ENCODE data around the gene SHC3. TPM values are rescaled to one million over a fixed set of nuclear protein-coding genes. Genes with fewer than 3 reads are reported as not detected.

The SHC3 gene
- total RNA-seq, 1 experiment from 2014 or later = 0.03 TPM

GRCh38 chr9:88993871-88994460 is 184.7 kb downstream of the SHC3 start:
- no peak for DNase-seq (ENCODE audit: low read depth, low spot score)
- in situ Hi-C loops (cut with HindIII; ENCODE audit: low pct_unique_long_range_greater_than_20kb, low sequenced_read_pairs) = no loop called here

- in situ Hi-C loops (cut with HindIII; ENCODE audit: low pct_unique_long_range_greater_than_20kb, low sequenced_read_pairs) = no loop called here
Measured at GRCh38 chr9:88993327-88993726, 185.3 kb downstream of the SHC3 start.

GRCh38 chr9:88992556-88992955 is 186.1 kb downstream of the SHC3 start:
- DNase-seq (ENCODE audit: low read depth, low spot score) = no peak
- in situ Hi-C loops (cut with HindIII; ENCODE audit: low pct_unique_long_range_greater_than_20kb, low sequenced_read_pairs) = no loop called here

More at GRCh38 chr9:88993327-88993726, 185.3 kb downstream of the SHC3 start:
- no peak for DNase-seq (ENCODE audit: low read depth, low spot score)

- peak; percentile 9 for DNase-seq (ENCODE audit: low read depth, low spot score)
- in situ Hi-C loops (cut with HindIII; ENCODE audit: low pct_unique_long_range_greater_than_20kb, low sequenced_read_pairs) = no loop called here
Measured at GRCh38 chr9:88991066-88992034, 187.3 kb downstream of the SHC3 start, which contains the start of gene S1PR3. Gene S1PR3, plus strand, starts transcription at chr9:88991468. Its CDS starts 9,733 bp downstream, at chr9:89001201.

GRCh38 chr9:88990729-88991065 is 187.9 kb downstream of the SHC3 start:
- DNase-seq (ENCODE audit: low read depth, low spot score) = no peak
- in situ Hi-C loops (cut with HindIII; ENCODE audit: low pct_unique_long_range_greater_than_20kb, low sequenced_read_pairs) = no loop called here

- no peak for DNase-seq (ENCODE audit: low read depth, low spot score)
- in situ Hi-C loops (cut with HindIII; ENCODE audit: low pct_unique_long_range_greater_than_20kb, low sequenced_read_pairs) = no loop called here
Measured at GRCh38 chr9:88990041-88990728, 188.4 kb downstream of the SHC3 start.

GRCh38 chr9:88988796-88989641 is 189.6 kb downstream of the SHC3 start:
- DNase-seq (ENCODE audit: low read depth, low spot score) = no peak
- in situ Hi-C loops (cut with HindIII; ENCODE audit: low pct_unique_long_range_greater_than_20kb, low sequenced_read_pairs) = no loop called here

GRCh38 chr9:88987661-88988060 is 191.0 kb downstream of the SHC3 start:
- in situ Hi-C loops (cut with HindIII; ENCODE audit: low pct_unique_long_range_greater_than_20kb, low sequenced_read_pairs) = no loop called here
- DNase-seq (ENCODE audit: low read depth, low spot score) = no peak

- in situ Hi-C loops (cut with HindIII; ENCODE audit: low pct_unique_long_range_greater_than_20kb, low sequenced_read_pairs) = no loop called here
Measured at GRCh38 chr9:88986776-88987175, 191.8 kb downstream of the SHC3 start.

GRCh38 chr9:88985616-88986015 is 193.0 kb downstream of the SHC3 start:
- in situ Hi-C loops (cut with HindIII; ENCODE audit: low pct_unique_long_range_greater_than_20kb, low sequenced_read_pairs) = no loop called here
- no peak for DNase-seq (ENCODE audit: low read depth, low spot score)

More at GRCh38 chr9:88986776-88987175, 191.8 kb downstream of the SHC3 start:
- DNase-seq (ENCODE audit: low read depth, low spot score) = no peak

- in situ Hi-C loops (cut with HindIII; ENCODE audit: low pct_unique_long_range_greater_than_20kb, low sequenced_read_pairs) = no loop called here
- DNase-seq (ENCODE audit: low read depth, low spot score) = no peak
Measured at GRCh38 chr9:88984543-88984883, 194.1 kb downstream of the SHC3 start.

GRCh38 chr9:88983865-88984542 is 194.6 kb downstream of the SHC3 start:
- in situ Hi-C loops (cut with HindIII; ENCODE audit: low pct_unique_long_range_greater_than_20kb, low sequenced_read_pairs) = no loop called here
- no peak for DNase-seq (ENCODE audit: low read depth, low spot score)

- DNase-seq (ENCODE audit: low read depth, low spot score) = no peak
- in situ Hi-C loops (cut with HindIII; ENCODE audit: low pct_unique_long_range_greater_than_20kb, low sequenced_read_pairs) = no loop called here
Measured at GRCh38 chr9:88980740-88981203, 197.8 kb downstream of the SHC3 start.

GRCh38 chr9:88979791-88980190 is 198.8 kb downstream of the SHC3 start:
- no peak for DNase-seq (ENCODE audit: low read depth, low spot score)
- in situ Hi-C loops (cut with HindIII; ENCODE audit: low pct_unique_long_range_greater_than_20kb, low sequenced_read_pairs) = no loop called here

- in situ Hi-C loops (cut with HindIII; ENCODE audit: low pct_unique_long_range_greater_than_20kb, low sequenced_read_pairs) = no loop called here
- no peak for DNase-seq (ENCODE audit: low read depth, low spot score)
Measured at GRCh38 chr9:88979021-88979420, 199.6 kb downstream of the SHC3 start.

GRCh38 chr9:88978034-88978433 is 200.6 kb downstream of the SHC3 start:
- in situ Hi-C loops (cut with HindIII; ENCODE audit: low pct_unique_long_range_greater_than_20kb, low sequenced_read_pairs) = no loop called here
- DNase-seq (ENCODE audit: low read depth, low spot score) = no peak

GRCh38 chr9:88976890-88977257 is 201.7 kb downstream of the SHC3 start:
- no peak for DNase-seq (ENCODE audit: low read depth, low spot score)
- in situ Hi-C loops (cut with HindIII; ENCODE audit: low pct_unique_long_range_greater_than_20kb, low sequenced_read_pairs) = no loop called here

All from SK-MEL-5 (cell line).